ENCODE data around the gene NPFF. TPM values are rescaled to one million over a fixed set of nuclear protein-coding genes. Genes with fewer than 3 reads are reported as not detected.

The NPFF gene
- total and polyA plus RNA-seq, 2 of the 13 experiments (the other 11 are each of a cell fraction or from before 2014, with no cell fraction given), result not detected

GRCh38 chr12:53533471-53533870, 26.2 kb upstream of the NPFF start:
- in situ Hi-C loops (cut with HindIII; ENCODE audit: extremely low pct_ligation_motif_present, low pct_unique_long_range_greater_than_20kb), result no loop called here
- WGBS (ENCODE audit: low lambda C conversion rate), result 95% methylated on average over 2 of the region's 2 CpGs
- intact Hi-C loops (cut with micrococcal nuclease; ENCODE audit: unreplicated experiment), result no loop called here

More at GRCh38 chr12:53533471-53533870, 26.2 kb upstream of the NPFF start:
- BruUV-seq (replicated peaks), result no TSS peak
- no peak for FAIRE-seq
- peaks cover 20 to 58% of the 10 kb centered on the region in 2 experiments; a peak in 4 of 5 replicates for H3K36me3 ChIP-seq (replicated peaks in 1 of 2; ENCODE audit: control insufficient read depth in 1 of 2, insufficient read depth in 2 of 2, low read length in 2 of 2)
- peaks cover 15% of the 10 kb centered on the region for H3K4me1 ChIP-seq (ENCODE audit: insufficient read depth, low read length)
- no peak overlapping the region for H3K4me2 ChIP-seq (ENCODE audit: low read depth, low read length)
- no peak overlapping the region for H3K27ac ChIP-seq (ENCODE audit: extremely low read length, insufficient read depth, low read length)
- no peak for ATAC-seq
- H3K9ac ChIP-seq (ENCODE audit: insufficient read depth, low read depth, low read length), result no peak overlapping the region
- DNase-seq (ENCODE audit: low spot score), result no peak
- TF ChIP-seq NCOA2 (CRISPR knock-in tag; IDR thresholded peaks at IDR 0.05), result no peak
- TF ChIP-seq ZNF331 (CRISPR knock-in tag; IDR thresholded peaks at IDR 0.05), result no peak
- no peak for TF ChIP-seq TCF7 (IDR thresholded peaks at IDR 0.05; ENCODE audit: low read depth)
- TF ChIP-seq JUND (CRISPR knock-in tag; IDR thresholded peaks at IDR 0.05), result no peak
- TF ChIP-seq MBNL3 (CRISPR knock-in tag; conservative IDR thresholded peaks at IDR 0.05), result no peak
- no peak for TF ChIP-seq TCF7L2 (IDR thresholded peaks at IDR 0.05; ENCODE audit: low read depth, low read length)
- no peak for TF ChIP-seq CEBPZ (IDR thresholded peaks at IDR 0.05; ENCODE audit: low read length)
- no peak for TF ChIP-seq ZNF3 (CRISPR knock-in tag; IDR thresholded peaks at IDR 0.05)
- no peak for TF ChIP-seq GTF2F1 (IDR thresholded peaks at IDR 0.05; ENCODE audit: low read length)
- no peak for TF ChIP-seq SRSF4 (IDR thresholded peaks at IDR 0.05; ENCODE audit: low read depth, low read length, poor library complexity, severe bottlenecking)
- no peak for TF ChIP-seq NFE2L2 (IDR thresholded peaks at IDR 0.05; ENCODE audit: low read length)
- TF ChIP-seq RBM39 (IDR thresholded peaks at IDR 0.05; ENCODE audit: low read depth, low read length, poor library complexity, severe bottlenecking), result no peak
- TF ChIP-seq ZMYM2 (CRISPR knock-in tag; IDR thresholded peaks at IDR 0.05), result no peak
- H4K20me1 ChIP-seq (ENCODE audit: insufficient read depth, low read length), result no peaks in the 10 kb centered on the region
- no peak overlapping the region for H3K4me3 ChIP-seq (replicated peaks in 1 of 3; ENCODE audit: insufficient read depth in 1 of 3, low read depth in 2 of 3, low read length in 3 of 3)
- H3K27me3 ChIP-seq (ENCODE audit: control insufficient read depth in 1 of 2, insufficient read depth in 2 of 2, low read length in 2 of 2), result no peaks in the 10 kb centered on the region
- CTCF ChIA-PET (ENCODE audit: low intra/inter-chr PET ratio, low total read pairs), result no interaction called here
- H3K9me3 ChIP-seq (ENCODE audit: low read length), result no peaks in the 10 kb centered on the region
- POLR2A ChIA-PET, result interaction anchor here (1.2 kb wide), 1 partner anchor 32 kb away, joined by 3 read pairs; the partner anchor contains the start of gene TARBP2
- no peak overlapping the region for H2AFZ ChIP-seq (ENCODE audit: low read length)
- H3K79me2 ChIP-seq (ENCODE audit: insufficient read depth, low read length), result no peaks in the 10 kb centered on the region
